NCI-H2029 (cell line): ENCODE results near the gene PTGIS.

Experiments
- DNase-seq: peaks from one replicate; lab custom pipeline; 2025; lab: John Stamatoyannopoulos, UW

Gene PTGIS

DNA sequence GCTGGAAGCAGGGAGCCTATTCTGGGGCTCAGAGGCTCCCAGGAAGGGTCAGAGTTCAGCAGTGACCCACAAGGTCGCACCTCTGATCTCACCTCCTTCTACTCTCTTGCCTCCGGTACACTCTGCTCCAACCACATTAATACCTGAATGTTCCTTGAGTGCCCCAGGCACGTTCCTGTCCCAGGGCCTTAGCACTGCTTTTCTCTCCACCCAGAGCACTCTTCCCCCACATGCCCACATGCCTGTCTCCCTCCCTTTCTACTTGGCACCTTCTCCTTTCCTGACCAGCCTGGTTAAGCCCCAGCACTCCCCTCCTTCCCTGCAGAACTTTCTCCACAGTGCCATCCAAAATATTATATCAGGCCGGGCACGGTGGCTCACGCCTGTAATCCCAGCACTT lies 98.9 kb downstream of the PTGIS start:
- DNase-seq = no peak

DNA sequence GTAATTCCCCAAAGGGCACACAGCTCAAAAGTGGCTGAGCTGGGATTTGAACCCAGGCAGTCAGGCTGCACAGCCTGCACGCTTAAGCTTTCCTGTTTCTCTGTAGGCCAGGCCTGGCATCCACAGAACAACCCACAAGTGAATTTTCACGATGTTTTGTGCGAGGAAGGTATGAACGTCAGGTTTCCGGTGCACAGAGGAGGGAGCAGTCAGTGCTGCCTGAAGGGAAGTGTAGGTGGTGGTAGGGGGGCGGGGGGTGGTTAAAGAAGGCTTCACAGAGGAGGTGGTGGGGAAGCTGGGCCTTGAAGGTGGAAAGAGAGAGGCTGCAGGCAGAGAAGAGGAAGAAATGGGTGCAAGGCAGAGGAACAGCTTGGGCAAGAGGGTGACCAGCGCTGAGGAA lies 99.5 kb downstream of the PTGIS start:
- no peak for DNase-seq

DNA sequence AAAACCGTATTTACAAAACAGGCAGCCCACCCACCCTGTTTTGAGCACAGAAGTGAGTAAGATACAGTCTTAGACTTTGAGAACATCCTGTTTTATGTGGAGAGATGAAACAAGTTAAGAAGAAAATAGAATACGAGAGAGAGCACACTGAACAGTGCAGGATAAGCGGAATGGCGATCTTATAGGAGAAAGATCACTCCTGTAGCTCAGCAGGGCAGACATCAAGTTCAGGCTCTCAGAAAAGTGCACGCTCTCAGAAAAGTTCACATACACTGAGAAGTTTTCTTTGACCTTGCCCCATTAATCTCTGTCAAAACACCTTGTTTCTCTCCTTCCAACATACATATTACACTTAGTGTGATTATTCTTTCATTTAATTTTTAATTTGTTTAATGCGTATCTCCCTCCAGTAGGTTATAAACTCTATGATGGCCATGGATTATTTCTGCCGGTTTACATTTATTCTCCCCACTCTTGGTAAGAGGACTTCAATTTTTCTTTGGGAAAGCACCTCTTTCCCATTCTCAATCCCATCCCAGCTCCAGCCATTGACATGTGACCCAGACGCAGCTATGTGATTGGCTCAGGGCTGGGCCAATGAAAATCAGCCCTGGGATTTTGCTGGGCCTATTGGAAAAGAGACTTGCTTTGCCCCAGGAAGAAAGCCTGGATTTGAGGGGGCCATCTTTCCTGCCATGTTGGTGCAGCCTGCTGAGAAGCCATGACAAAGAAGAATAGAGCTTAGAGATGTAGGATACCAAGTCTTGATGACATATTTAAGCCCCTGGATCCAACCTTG lies 101.6 kb downstream of the PTGIS start:
- DNase-seq = no peak

DNA sequence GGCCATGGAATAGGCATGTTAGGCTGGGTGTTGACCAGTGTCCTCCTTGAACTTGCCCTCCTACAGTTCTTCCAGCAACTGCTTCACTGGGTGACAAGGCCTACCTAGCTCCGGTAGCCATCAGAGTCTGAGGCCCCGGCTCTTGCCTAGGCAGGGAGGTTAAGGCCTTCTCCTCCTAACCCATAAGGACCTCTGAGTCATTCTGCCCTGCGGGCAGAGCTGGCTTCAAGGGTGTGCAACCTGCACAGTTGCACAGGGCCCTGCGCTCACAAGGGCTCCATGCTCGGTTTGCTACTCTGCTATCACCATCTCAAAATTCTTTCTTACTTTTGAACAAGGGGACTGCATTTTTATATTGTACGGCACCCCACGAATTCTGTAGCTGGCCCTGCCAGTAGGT lies 103.4 kb downstream of the PTGIS start:
- DNase-seq = no peak

DNA sequence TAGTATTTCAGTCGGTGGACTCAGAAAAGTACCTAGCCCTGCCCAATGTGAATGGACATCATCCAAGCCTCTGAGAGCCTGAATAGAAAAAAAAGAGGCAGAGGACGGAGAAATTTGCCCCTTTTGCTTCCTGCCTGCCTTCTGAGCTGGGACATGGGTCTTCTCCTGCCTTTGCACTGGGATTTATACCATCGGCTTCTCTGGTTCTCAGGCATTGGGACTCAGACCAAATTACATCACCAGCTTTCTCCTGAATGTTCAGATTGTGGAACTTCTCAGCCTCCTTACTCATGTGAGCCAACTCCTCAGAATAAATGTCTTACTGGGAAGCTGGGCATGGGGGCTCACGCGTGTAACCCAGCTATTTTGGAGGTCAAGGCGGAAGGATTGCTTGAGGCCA lies 105.3 kb downstream of the PTGIS start:
- no peak for DNase-seq

DNA sequence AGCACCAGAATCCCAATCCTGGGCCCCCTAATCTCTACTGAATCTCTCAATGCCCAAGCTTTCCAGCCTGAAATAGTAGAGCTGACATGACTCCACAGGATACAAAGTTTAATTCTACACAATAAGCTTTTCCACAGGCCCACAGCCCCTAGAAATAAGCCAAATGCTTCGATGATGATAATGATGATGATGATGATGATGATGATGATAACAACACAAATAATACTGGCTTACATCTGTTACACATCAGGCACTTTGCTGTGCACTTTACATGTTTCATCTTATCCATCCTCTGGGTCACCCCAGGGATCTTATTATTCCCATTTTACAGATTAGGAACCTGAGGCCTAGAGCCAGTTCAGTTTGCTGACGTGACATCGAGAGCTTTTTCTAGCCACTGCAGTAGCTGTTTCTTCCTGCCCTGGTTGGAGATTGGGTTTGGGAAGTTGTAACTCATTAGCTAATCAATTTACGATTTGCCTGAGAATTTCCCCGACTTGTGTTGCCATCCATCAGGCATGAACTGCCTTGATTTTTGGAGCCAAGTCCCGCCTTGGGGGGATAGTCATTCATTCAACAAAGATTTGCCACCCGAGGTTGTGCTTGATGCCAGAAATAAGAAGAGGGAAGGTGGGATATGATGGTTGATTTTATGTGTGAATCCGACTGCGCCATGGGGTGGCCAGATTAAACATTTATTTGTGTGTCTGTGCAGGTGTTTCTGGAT lies 105.9 kb downstream of the PTGIS start:
- DNase-seq = no peak

DNA sequence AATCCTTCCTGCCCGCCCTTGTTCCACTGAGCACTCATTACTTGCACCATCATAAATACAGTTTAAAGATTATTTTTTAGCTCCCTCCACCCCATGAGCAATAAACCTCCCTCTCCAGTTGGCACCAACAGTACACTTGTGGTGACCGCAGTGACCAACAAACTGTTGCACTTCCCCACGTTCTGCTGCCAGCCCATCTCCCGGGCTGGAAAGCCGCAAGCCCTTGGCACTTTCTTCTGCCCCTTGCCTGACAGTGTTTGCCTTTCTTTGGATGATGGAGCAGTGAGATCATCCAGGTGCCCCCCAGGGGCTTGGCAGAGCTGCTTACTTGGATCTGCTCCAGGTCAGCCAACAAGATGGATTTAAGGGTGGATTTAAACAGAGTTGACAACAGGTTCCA lies 107.0 kb downstream of the PTGIS start:
- DNase-seq = peak; percentile 25

DNA sequence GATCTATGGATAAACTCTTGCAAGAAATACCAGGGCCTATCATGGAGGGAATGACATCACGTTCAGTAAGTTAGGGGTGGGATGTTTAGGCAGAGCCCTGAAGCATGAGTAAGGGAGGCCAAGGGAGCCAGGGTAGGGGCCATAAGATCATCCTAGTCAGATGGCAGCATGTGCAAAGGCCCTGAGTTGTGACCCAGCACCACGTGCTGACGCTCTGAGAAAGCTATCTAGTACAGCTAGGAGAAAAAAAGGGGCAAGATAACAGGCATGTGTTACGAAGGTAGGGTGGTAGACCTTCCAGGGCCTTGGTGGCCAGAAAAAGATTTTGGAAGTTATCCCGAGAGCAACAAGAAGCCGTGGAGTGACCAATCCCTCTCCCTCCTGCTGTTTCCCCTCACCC lies 107.8 kb downstream of the PTGIS start:
- no peak for DNase-seq

DNA sequence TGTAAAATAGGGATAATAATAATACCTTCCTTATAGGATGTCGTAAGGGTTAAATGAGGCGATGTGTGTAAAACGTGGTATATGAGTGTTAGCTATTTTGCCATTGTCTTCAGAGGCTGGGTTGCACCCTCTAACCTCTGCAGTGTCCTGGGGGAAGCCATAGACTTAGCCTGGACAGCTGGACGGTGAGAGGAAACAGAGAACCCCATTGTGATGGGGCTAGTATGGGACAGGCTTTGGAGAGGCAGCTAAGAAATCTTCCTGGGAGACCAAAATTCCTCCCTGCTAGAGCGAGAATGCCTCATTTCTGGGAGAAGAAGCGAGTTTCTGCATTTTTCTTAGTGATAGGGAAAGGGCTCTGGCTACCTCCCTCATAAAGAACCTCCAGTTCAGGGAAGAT lies 108.3 kb downstream of the PTGIS start:
- DNase-seq = no peak

DNA sequence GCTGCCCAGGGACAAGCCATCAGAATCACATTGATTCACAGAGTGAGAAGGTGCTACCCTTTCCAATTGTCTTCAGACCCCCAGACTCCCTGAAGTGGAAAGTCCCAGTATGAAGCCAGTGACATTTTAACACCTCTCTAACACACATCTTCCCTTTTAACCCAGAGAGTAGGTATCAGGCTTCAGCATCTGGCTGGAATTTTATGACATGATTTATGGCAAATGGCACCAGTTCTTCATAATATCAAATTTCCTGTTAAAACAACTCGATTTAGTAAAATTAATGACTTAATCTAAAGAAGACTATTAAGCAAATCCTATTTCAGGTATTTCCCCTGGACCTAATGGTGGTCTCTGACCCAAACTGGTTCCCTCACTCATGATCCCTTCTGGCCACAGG lies 110.5 kb downstream of the PTGIS start:
- no peak for DNase-seq

DNA sequence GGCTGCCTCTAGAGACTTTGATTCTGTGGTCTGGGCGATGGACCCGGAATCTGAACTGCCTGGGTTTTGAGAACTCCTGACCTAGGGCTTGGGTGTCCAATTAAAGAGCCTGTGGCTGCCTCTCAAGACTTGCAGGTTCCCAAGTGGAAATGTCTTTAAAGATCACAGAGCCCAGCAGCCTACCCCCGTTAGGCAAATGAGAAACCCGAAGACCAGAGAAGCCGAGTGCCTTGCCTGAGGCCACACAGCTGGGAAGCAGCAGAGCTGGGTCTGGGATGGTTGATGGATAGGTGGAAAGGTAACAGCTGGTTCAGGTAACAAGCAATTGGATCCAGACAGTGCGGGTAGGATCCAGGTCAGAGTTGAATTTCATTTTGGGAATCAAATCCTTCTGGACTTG lies 111.3 kb downstream of the PTGIS start:
- no peak for DNase-seq

DNA sequence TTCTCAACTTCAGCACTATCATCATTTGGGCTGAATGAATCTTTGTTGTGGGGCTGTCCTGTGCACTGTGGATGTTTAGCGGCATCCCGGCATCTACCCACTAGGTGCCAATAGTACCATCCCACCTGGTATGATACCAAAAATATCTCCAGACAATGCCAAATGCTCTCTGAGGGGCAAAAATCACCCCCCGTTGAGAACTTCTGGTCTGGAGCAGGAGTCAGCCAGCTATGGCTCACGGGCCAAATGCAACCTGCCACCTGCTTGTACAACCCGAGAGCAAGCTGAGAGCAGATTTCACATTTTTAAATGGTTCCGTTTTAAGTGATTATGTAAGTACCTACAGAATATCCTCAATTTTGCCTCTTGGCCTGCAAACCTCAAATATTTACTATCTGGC lies 112.2 kb downstream of the PTGIS start:
- DNase-seq = no peak
